ENCODE results near the gene CDC42SE2.

Gene CDC42SE2

DNA sequence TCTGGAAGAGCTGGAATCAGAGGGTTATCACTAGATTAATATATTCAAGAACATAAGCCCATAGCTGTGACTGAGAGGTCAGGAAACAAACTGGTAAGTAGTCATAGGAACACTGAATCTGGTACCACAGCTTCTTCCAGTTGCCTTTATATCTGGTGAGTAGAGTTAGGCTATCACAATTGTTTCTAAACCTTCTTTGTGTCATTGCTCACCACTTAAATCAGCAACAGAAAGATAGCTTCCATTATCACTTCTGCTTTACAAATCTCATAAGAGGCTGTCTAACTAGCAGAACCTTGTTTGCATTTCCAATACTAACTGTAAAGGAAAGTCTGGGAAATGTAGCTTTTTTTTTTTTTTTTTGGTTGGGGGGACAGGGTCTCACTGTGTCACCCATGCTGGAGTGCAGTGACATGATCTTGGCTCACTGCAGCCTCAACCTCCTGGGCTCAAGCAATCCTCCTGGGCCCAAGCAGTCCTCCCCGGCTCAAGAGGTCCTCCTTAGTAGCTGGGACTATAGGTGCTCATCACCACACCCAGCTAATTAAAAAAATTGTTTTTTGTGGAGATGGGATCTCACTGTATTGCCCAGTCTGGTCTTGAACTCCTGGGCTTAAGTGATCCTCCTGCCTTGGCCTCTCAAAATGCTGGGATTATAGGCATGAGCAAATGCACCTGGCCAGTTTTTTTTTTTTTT is 22.0 kb downstream of the CDC42SE2 start:
- H3K9me3 ChIP-seq (replicated peaks in 1 of 2; ENCODE audit: control insufficient read depth in 2 of 2, insufficient read depth in 1 of 2, low read depth in 1 of 2, low read length in 2 of 2) = no peaks in the 10 kb centered on the region
- H3K27me3 ChIP-seq (ENCODE audit: control insufficient read depth in 3 of 3, insufficient read depth in 3 of 3, low read depth in 1 of 3, low read length in 3 of 3) = no peaks in the 10 kb centered on the region
- peaks cover 3% of the 10 kb centered on the region for H3K79me1 ChIP-seq (ENCODE audit: low read depth, low read length)
- no peak overlapping the region for H2AFZ ChIP-seq (ENCODE audit: low read length)
- no peak overlapping the region for H2BK120ac ChIP-seq (ENCODE audit: low read depth, low read length)
- H3K4ac ChIP-seq (ENCODE audit: low read length) = no peak overlapping the region
- no peak overlapping the region for H2BK12ac ChIP-seq (ENCODE audit: low read length)
- no peak overlapping the region for H3K4me2 ChIP-seq (ENCODE audit: insufficient read depth, low read length, poor library complexity, severe bottlenecking)
- no peak overlapping the region for H2BK15ac ChIP-seq (ENCODE audit: low read length)
- H3K4me3 ChIP-seq (ENCODE audit: low read length in 2 of 2) = no peak overlapping the region
- no peak overlapping the region for H2AK5ac ChIP-seq (ENCODE audit: low read depth, low read length)
- H3K36me3 ChIP-seq (replicated peaks in 1 of 2; ENCODE audit: control insufficient read depth in 2 of 2, insufficient read depth in 2 of 2, low read length in 2 of 2) = peaks cover 0 to 10% of the 10 kb centered on the region in 2 donors
- H3K14ac ChIP-seq (ENCODE audit: low read length) = no peak overlapping the region
- no peak for DNase-seq (ENCODE audit: low spot score)
- no peak overlapping the region for H4K91ac ChIP-seq (ENCODE audit: low read depth, low read length, poor library complexity)
- no peaks in the 10 kb centered on the region for H3K4me1 ChIP-seq (ENCODE audit: control insufficient read depth in 2 of 2, insufficient read depth in 1 of 2, low read depth in 1 of 2, low read length in 2 of 2)
- H3K27ac ChIP-seq (replicated peaks; ENCODE audit: low read length) = no peak overlapping the region
- WGBS, 2 donors (ENCODE audit: extremely low coverage in 2 of 2, insufficient read length in 2 of 2, insufficient replicate concordance in 1 of 2) = no CpG with 5 or more reads among the region's 1 CpG
- H4K8ac ChIP-seq (ENCODE audit: low read depth, low read length) = no peak overlapping the region
- H3K23ac ChIP-seq (ENCODE audit: low read depth, low read length, poor library complexity) = no peak overlapping the region
- no peak overlapping the region for H3K18ac ChIP-seq (ENCODE audit: low read length)
- H3K9ac ChIP-seq (ENCODE audit: low read depth, low read length, poor library complexity) = no peak overlapping the region
- H2BK5ac ChIP-seq (ENCODE audit: low read length) = no peak overlapping the region

DNA sequence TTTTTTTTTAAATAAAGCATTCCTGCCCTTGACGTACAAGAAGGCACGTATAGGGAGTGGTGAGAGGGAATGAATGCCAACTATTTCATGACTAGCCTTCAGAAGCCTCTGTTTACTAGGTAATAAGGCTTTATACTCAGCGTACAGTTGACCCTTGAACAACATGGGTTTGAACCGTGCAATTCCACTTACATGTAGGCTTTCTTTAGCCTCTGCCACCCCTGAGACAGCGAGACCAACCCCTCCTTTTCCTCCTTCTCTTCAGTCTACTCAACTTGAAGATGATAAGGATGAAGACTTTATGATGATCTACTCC is 22.5 kb downstream of the CDC42SE2 start:
- H3K4ac ChIP-seq (ENCODE audit: low read length) = no peak overlapping the region
- H3K4me3 ChIP-seq (ENCODE audit: low read length in 2 of 2) = no peak overlapping the region
- no peak overlapping the region for H2BK15ac ChIP-seq (ENCODE audit: low read length)
- H3K14ac ChIP-seq (ENCODE audit: low read length) = no peak overlapping the region
- H3K23ac ChIP-seq (ENCODE audit: low read depth, low read length, poor library complexity) = no peak overlapping the region
- H2AFZ ChIP-seq (ENCODE audit: low read length) = no peak overlapping the region
- no peaks in the 10 kb centered on the region for H3K4me1 ChIP-seq (ENCODE audit: control insufficient read depth in 2 of 2, insufficient read depth in 1 of 2, low read depth in 1 of 2, low read length in 2 of 2)
- no peak overlapping the region for H3K27ac ChIP-seq (replicated peaks; ENCODE audit: low read length)
- no peak for DNase-seq (ENCODE audit: low spot score)
- H3K18ac ChIP-seq (ENCODE audit: low read length) = no peak overlapping the region
- H3K36me3 ChIP-seq (replicated peaks in 1 of 2; ENCODE audit: control insufficient read depth in 2 of 2, insufficient read depth in 2 of 2, low read length in 2 of 2) = peaks cover 0 to 10% of the 10 kb centered on the region in 2 donors
- no peak overlapping the region for H2BK120ac ChIP-seq (ENCODE audit: low read depth, low read length)
- H3K79me1 ChIP-seq (ENCODE audit: low read depth, low read length) = peaks cover 3% of the 10 kb centered on the region
- no peak overlapping the region for H4K91ac ChIP-seq (ENCODE audit: low read depth, low read length, poor library complexity)
- H2BK12ac ChIP-seq (ENCODE audit: low read length) = no peak overlapping the region
- H3K9me3 ChIP-seq (replicated peaks in 1 of 2; ENCODE audit: control insufficient read depth in 2 of 2, insufficient read depth in 1 of 2, low read depth in 1 of 2, low read length in 2 of 2) = no peaks in the 10 kb centered on the region
- H3K4me2 ChIP-seq (ENCODE audit: insufficient read depth, low read length, poor library complexity, severe bottlenecking) = no peak overlapping the region
- H4K8ac ChIP-seq (ENCODE audit: low read depth, low read length) = no peak overlapping the region
- H2BK5ac ChIP-seq (ENCODE audit: low read length) = no peak overlapping the region
- no peak overlapping the region for H2AK5ac ChIP-seq (ENCODE audit: low read depth, low read length)
- no CpG with 5 or more reads among the region's 5 CpGs for WGBS, 2 donors (ENCODE audit: extremely low coverage in 2 of 2, insufficient read length in 2 of 2, insufficient replicate concordance in 1 of 2)
- no peaks in the 10 kb centered on the region for H3K27me3 ChIP-seq (ENCODE audit: control insufficient read depth in 3 of 3, insufficient read depth in 3 of 3, low read depth in 1 of 3, low read length in 3 of 3)
- no peak overlapping the region for H3K9ac ChIP-seq (ENCODE audit: low read depth, low read length, poor library complexity)

DNA sequence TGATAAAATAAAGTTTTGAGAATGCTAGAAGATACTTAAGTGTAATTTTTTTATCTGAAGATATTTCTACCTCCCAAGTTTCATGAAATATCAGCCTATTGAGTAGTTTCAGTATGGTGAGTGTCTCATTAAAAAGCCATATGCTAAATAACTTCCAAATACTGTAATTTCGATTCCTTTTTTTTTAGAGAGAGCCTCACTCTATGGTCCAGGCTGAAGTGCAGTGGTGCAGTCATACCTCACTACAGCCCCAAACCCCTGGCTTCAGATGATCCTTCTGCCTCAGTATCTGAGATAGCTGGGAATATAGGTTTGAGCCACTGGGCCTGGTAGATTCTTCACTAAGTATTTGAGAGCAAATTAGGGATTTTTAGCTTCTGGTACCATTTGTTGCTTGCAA is 24.5 kb downstream of the CDC42SE2 start:
- Histone ChIP-seq H3K27ac (replicated peaks; ENCODE audit: low read length) (no peak overlapping the region), H3K27me3 (ENCODE audit: control insufficient read depth in 3 of 3, insufficient read depth in 3 of 3, low read depth in 1 of 3, low read length in 3 of 3) (no peaks in the 10 kb centered on the region), H2BK120ac (ENCODE audit: low read depth, low read length) (no peak overlapping the region), H3K79me1 (ENCODE audit: low read depth, low read length) (peaks cover 3% of the 10 kb centered on the region), H3K4me2 (ENCODE audit: insufficient read depth, low read length, poor library complexity, severe bottlenecking) (no peak overlapping the region), H3K4me3 (ENCODE audit: low read length in 2 of 2) (no peak overlapping the region), H2BK12ac (ENCODE audit: low read length) (no peak overlapping the region), H2BK15ac (ENCODE audit: low read length) (no peak overlapping the region), H3K36me3 (replicated peaks in 1 of 2; ENCODE audit: control insufficient read depth in 2 of 2, insufficient read depth in 2 of 2, low read length in 2 of 2) (peaks cover 0 to 10% of the 10 kb centered on the region in 2 donors), H2AK5ac (ENCODE audit: low read depth, low read length) (no peak overlapping the region), H2BK5ac (ENCODE audit: low read length) (no peak overlapping the region), H3K4ac (ENCODE audit: low read length) (no peak overlapping the region), H3K9ac (ENCODE audit: low read depth, low read length, poor library complexity) (no peak overlapping the region), H3K9me3 (replicated peaks in 1 of 2; ENCODE audit: control insufficient read depth in 2 of 2, insufficient read depth in 1 of 2, low read depth in 1 of 2, low read length in 2 of 2) (no peaks in the 10 kb centered on the region), H4K8ac (ENCODE audit: low read depth, low read length) (no peak overlapping the region), H3K18ac (ENCODE audit: low read length) (no peak overlapping the region), H2AFZ (ENCODE audit: low read length) (no peak overlapping the region), H4K91ac (ENCODE audit: low read depth, low read length, poor library complexity) (no peak overlapping the region), H3K23ac (ENCODE audit: low read depth, low read length, poor library complexity) (no peak overlapping the region), H3K14ac (ENCODE audit: low read length) (no peak overlapping the region), H3K4me1 (ENCODE audit: control insufficient read depth in 2 of 2, insufficient read depth in 1 of 2, low read depth in 1 of 2, low read length in 2 of 2) (no peaks in the 10 kb centered on the region)
- no CpG with 5 or more reads among the region's 1 CpG for WGBS, 2 donors (ENCODE audit: extremely low coverage in 2 of 2, insufficient read length in 2 of 2, insufficient replicate concordance in 1 of 2)
- DNase-seq (ENCODE audit: low spot score) = no peak

DNA sequence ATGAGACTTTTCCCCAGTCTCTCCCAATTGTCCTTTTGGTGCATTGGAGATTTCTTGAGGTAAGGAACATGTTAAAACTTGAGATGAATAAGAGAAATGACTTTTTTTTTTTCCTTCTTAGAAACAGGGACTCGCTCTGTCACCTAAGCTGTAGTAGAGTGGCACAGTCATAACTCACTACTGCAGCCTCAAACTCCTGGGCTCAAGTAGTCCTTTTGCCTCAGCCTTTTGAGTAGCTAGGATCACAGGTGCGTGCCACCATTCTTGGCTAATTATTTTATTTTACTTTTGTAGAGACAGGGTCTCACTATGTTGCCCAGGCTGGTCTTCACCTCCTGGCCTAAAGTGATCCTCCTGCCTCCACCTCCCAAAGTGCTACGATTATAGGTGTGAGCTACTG is 25.9 kb downstream of the CDC42SE2 start:
- Histone ChIP-seq H3K4me1 (ENCODE audit: control insufficient read depth in 2 of 2, insufficient read depth in 1 of 2, low read depth in 1 of 2, low read length in 2 of 2) (no peaks in the 10 kb centered on the region), H3K23ac (ENCODE audit: low read depth, low read length, poor library complexity) (no peak overlapping the region), H2BK12ac (ENCODE audit: low read length) (no peak overlapping the region), H3K9ac (ENCODE audit: low read depth, low read length, poor library complexity) (no peak overlapping the region), H4K8ac (ENCODE audit: low read depth, low read length) (no peak overlapping the region), H3K14ac (ENCODE audit: low read length) (no peak overlapping the region), H3K36me3 (replicated peaks in 1 of 2; ENCODE audit: control insufficient read depth in 2 of 2, insufficient read depth in 2 of 2, low read length in 2 of 2) (peaks cover 0 to 10% of the 10 kb centered on the region in 2 donors), H3K79me1 (ENCODE audit: low read depth, low read length) (no peaks in the 10 kb centered on the region), H2BK120ac (ENCODE audit: low read depth, low read length) (no peak overlapping the region), H3K27ac (replicated peaks; ENCODE audit: low read length) (no peak overlapping the region), H2AFZ (ENCODE audit: low read length) (no peak overlapping the region), H2AK5ac (ENCODE audit: low read depth, low read length) (no peak overlapping the region), H3K18ac (ENCODE audit: low read length) (no peak overlapping the region), H3K4ac (ENCODE audit: low read length) (no peak overlapping the region), H2BK5ac (ENCODE audit: low read length) (no peak overlapping the region), H4K91ac (ENCODE audit: low read depth, low read length, poor library complexity) (no peak overlapping the region), H2BK15ac (ENCODE audit: low read length) (no peak overlapping the region), H3K27me3 (ENCODE audit: control insufficient read depth in 3 of 3, insufficient read depth in 3 of 3, low read depth in 1 of 3, low read length in 3 of 3) (no peaks in the 10 kb centered on the region), H3K9me3 (replicated peaks in 1 of 2; ENCODE audit: control insufficient read depth in 2 of 2, insufficient read depth in 1 of 2, low read depth in 1 of 2, low read length in 2 of 2) (no peaks in the 10 kb centered on the region), H3K4me3 (ENCODE audit: low read length in 2 of 2) (no peak overlapping the region), H3K4me2 (ENCODE audit: insufficient read depth, low read length, poor library complexity, severe bottlenecking) (no peak overlapping the region)
- no CpG with 5 or more reads among the region's 3 CpGs for WGBS, 2 donors (ENCODE audit: extremely low coverage in 2 of 2, insufficient read length in 2 of 2, insufficient replicate concordance in 1 of 2)
- no peak for DNase-seq (ENCODE audit: low spot score)
